NCI-H1436 treated with DMSO at 0.1 percent for 48 hours (cell line): ENCODE measurements around the gene CABLES1.

Source experiments
- DNase-seq: peaks from one replicate; lab custom pipeline; 2025; lab: John Stamatoyannopoulos, UW

The CABLES1 gene

DNA sequence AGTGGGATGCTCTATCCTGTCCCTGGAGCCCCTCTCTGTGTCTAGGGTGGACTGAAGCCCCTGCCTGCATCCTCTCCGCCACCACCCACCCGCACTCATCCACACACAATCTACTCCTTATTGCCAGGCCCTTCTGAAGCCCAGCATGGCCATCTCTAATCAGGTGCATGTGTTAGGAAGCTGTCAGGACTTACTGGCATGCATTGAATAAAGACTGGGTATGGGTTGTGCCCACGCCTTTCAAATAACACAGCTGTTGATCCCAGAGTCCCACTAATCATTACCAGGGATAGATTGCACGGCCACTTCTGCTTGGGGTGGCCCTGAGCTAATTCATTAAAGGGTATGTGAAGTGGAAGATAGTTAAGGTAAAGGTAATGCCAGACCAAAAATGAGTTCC lies 88.4 kb downstream of the CABLES1 start:
- no peak for DNase-seq

DNA sequence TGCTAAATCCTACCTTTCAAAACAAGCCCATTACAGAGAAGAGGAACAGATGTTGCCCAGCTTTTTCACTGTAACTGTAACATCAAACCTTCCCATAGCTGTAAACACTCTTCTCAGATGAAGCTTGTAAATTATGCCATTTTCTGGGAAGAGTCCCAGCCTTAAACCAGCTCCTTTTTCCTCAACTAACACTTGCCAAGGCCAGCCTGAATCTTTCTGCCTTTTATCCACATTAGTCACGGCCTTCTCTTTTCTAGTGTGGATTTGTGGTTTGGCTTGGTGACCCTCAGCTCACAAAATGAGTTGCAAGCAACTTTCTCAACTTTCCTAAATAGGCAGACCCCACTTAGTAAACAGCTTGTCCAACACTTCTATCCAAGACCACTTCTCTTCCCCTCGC lies 90.2 kb downstream of the CABLES1 start:
- no peak for DNase-seq

GRCh38 chr18:23226391-23226790 lies 91.1 kb downstream of the CABLES1 start:
- no peak for DNase-seq

DNA sequence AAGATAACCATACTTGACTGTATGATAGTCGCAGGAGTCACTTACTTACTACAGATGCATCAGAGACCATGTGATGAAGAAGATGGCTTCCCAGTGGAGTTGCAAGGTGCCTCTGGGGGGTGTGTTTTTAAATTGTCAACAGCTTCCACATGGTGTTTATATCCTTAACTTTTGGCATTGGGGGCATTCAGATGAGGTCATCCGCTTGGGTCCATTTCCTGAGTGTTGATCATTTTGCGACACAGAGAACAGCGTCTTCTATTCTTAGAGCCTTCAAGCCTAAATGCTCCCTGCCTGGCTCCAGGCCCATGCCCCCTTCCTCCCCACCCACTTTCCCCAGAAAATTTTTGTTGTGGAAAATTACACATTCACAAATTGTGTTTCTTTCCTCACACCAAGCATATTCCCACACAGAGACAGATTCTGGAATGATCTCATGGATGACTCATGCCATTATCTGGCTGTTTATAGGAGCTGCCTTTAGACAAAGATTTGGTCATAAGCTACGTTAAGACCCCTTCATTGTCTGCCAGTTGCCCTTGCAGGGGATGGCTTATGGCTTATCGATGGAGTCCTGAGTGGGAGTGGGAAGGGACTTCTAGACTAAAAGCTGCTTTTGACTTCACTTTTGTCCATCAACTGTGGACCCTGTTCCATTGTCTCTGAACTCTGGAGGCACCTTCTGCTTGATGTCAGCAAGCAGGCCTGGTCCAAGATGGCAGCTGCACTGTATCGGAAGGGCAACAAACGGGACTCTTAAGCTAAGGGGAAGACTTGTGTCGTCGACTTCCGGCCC lies 91.8 kb downstream of the CABLES1 start:
- DNase-seq, result no peak

DNA sequence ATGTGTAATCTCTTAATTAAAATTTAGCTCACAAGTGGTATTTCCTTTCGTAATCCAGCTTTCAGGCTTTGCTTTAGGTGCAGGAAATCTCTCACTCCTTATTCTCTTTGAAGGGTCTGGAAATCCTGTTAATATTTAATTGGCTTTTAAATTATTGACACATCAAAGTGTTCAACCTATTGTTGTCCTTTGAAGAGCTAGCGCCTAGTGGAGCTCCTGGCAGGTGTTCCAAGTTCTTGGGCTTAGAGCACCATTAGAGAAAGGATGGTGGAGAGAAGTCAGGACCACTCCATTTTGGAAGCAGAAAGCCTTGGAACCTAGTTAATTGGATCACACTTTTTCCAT lies 92.4 kb downstream of the CABLES1 start:
- DNase-seq, result no peak

GRCh38 chr18:23228102-23229061 lies 93.1 kb downstream of the CABLES1 start:
- DNase-seq, result no peak

- no peak for DNase-seq
Measured at GRCh38 chr18:23229472-23229871, 94.2 kb downstream of the CABLES1 start.

DNA sequence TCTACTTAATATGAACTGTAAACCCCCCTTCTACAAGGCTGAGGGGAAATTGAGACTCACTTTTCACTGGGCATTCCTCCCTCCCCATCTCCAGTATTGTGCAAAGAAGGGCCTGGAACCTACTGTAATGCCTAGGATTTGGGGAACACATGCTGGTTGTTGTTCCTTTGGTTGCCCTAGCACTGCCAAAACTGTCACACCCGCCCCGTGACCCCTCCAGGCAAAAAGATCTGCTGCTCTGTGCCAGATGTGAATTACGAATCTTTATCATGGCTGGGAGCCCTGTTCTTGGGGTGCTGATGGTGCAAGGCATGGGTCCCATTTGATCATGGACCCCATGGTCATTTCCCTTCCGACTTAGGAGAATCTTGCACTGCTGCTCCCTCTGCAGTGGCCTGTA lies 95.4 kb downstream of the CABLES1 start:
- no peak for DNase-seq

- no peak for DNase-seq
Measured at GRCh38 chr18:23231340-23232021, 96.2 kb downstream of the CABLES1 start.

GRCh38 chr18:23232331-23232730 lies 97.0 kb downstream of the CABLES1 start:
- no peak for DNase-seq

GRCh38 chr18:23234619-23235018 lies 99.3 kb downstream of the CABLES1 start:
- DNase-seq, result no peak

DNA sequence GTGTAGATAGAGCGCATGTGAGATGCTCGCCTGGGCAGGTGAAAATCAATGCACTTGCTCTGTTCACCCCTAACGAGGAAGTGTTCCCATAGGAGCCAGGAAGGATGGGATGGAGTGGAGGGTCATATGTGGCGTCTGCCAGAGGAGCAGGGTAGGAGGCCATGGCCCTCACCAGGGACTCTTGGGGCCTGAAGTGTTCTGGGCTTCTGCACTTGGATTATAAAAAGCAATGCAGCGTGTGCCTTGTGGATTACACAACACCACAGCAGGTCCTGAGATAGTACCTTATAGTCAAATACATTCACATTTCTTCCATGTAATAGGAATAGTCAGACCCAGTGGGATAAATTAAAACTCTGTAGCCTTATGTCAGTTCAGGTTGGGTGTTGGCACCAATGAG lies 100.1 kb downstream of the CABLES1 start:
- no peak for DNase-seq

- DNase-seq, result no peak
Measured at GRCh38 chr18:23235860-23236259, 100.6 kb downstream of the CABLES1 start.

DNA sequence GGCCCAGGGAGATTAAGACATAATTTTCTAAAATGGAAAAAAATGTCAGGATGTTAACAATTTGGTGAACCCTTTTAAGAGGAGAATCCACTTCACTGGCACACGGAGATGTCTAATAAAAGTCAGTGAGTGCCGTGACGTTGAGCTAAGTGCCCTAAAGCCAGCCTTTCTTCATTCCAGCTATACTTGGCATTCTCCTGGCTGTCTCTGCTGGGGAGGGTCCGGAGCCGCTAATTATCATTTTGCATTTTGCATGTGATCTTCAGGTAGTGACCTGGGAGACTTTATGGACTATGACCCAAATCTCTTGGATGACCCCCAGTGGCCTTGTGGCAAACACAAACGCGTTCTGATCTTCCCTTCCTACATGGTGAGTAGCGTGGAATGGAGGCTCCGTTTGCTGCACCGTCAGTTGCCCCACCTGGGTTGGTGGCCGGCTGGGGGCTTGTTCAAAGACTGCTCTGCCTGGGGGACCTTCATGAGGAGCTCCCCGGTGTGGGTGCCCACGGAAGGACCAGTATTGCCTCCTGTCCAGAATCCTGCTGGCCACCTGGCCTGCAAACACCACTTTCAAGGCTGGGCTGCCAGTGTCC lies 101.7 kb downstream of the CABLES1 start:
- no peak for DNase-seq

- no peak for DNase-seq
Measured at GRCh38 chr18:23237524-23238151, 102.4 kb downstream of the CABLES1 start.

DNA sequence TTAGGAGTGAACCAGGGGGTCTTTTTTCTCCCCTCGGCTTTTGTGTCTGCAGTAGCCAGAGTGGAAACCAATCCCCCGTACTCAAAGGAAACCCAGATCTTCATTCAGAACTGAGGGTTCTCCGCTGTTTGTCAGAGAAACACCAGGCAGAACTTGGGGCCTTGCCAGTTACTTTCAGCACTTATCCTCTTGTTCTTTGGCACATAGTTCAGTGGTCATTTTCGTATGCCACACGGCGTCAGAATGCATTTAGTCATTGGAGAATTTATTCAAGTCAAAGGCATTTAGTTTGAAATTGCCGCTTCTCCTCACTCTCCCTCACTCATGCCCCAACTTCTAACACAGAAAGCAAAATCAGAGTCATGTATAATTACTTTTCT lies 102.9 kb downstream of the CABLES1 start:
- no peak for DNase-seq

- DNase-seq, result no peak
Measured at GRCh38 chr18:23238651-23239349, 103.5 kb downstream of the CABLES1 start.

GRCh38 chr18:23239350-23239692 lies 104.0 kb downstream of the CABLES1 start:
- no peak for DNase-seq

DNA sequence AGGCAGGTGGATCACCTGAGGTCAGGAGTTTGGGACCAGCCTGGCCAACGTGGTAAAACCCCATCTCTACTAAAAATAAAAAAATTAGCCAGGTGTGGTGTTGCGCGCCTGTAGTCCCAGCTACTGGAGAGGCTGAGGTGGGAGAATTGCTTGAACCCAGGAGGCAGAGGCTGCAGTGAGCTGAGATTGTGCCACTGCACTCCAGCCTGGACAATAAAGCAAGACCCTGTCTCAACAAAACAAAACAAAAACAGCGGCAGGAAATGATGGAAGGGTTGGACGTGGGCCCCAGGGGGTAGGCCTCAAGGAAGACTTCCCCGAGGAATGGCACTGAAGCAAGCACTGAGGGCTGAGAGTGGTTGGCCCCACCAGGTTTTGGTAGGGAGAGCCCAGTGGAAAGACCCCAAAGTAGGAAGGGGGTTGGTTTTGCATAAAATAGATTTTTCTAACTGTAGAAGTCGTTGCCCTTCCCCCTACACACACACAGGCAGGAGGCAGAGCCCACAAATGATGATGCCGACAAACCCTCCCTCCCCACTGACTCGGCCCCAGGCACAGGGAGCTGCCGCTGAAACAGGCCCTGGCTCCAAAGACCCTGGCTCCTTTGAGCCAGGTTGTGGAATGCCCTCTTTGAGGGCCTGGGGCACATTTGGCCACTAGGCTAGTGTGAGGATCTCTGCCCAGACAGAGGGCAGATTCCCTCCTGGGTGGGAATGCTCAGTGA lies 104.8 kb downstream of the CABLES1 start:
- DNase-seq, result no peak

- DNase-seq, result no peak
Measured at GRCh38 chr18:23240609-23240930, 105.3 kb downstream of the CABLES1 start.
